NAMALWA (cell line): ENCODE measurements around the gene GNGT2.

ENCODE experiments used
- DNase-seq: peaks from one replicate; pipeline ENCODE4 v3.0.0-alpha.2; 2015; ENCODE audit warnings: low spot score

GNGT2 gene

GRCh38 chr17:49210158-49211029 lies at the start of gene GNGT2, which contains the start of gene ABI3:
TSS of gene GNGT2 (minus strand) at chr17:49210574. CDS start at chr17:49207422, 3,152 bp downstream.
TSS of gene ABI3 (plus strand) at chr17:49210707. CDS start at chr17:49210725, 18 bp downstream.
- DNase-seq: peak; percentile 96

- DNase-seq: no peak
Measured at GRCh38 chr17:49259663-49260010, 49.3 kb upstream of the GNGT2 start.

GRCh38 chr17:49258394-49258793 lies 48.0 kb upstream of the GNGT2 start:
- no peak for DNase-seq

- no peak for DNase-seq
Measured at GRCh38 chr17:49255125-49255524, 44.8 kb upstream of the GNGT2 start.

DNA sequence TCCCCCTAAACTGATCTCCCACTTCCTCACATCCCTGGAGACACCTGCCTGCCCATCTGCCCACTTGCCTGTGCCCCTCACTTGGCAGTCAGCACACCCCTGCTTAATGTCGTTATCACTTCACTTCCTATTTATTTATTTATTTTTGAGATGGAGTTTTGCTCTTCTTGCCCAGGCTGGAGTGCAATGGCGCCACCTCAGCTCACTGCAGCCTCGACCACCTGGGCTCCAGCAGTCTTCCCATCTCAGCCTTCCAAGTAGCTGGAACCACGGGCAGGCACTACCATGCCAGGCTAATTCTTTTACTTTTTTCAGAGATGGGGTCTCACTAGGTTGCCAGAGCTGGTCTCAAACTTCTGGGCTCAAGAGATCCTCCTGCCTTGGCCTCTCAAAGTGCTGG lies 43.7 kb upstream of the GNGT2 start:
- DNase-seq: no peak

- peak; percentile 23 for DNase-seq
Measured at GRCh38 chr17:49252148-49252695, 41.8 kb upstream of the GNGT2 start.

- no peak for DNase-seq
Measured at GRCh38 chr17:49249890-49250522, 39.6 kb upstream of the GNGT2 start.

DNA sequence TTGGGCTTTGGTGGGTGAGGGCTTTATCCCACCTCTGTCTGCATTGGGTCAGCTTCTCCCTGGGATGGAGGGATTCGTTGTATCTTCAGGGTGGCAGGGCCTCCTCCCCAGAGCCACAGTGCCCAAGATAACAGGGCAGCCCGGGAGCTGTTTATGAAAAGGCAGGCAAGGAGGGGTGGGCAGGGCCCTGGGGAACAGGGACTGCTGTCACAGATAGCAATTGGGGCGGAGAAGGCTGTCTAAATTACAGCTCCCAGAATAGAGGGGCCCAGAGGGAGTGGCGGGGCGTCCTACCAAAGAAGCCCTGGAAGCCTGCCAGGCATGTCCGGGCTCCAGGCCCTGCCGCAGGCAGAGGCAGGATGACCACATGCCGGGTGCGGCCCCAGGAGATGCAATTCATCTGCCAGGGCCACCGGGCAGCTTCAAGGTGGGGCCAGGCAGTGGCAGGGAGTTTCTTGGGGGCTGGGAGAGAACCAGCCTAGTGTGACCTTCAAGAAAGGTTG lies 39.0 kb upstream of the GNGT2 start:
- no peak for DNase-seq

- DNase-seq: no peak
Measured at GRCh38 chr17:49247944-49248343, 37.6 kb upstream of the GNGT2 start.

DNA sequence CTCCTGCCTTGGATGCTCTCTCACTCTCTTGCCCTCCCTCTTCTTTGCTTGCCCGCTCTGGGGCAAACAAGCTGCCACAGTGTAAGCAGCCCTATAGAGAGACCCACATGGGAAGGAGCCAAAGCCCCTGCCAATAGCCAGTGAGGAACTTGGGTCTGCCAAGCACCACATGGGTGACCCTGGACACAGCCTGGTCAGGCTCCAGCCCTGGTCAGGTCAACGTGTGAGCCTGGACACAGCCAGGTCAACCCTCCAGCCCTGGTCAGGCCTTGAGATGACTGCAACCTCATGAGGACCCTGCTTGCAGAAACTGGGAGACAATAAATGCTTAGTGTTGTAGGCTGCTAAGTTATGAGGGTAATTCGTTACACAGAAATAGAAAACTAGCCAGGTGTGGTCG lies 34.5 kb upstream of the GNGT2 start:
- no peak for DNase-seq

DNA sequence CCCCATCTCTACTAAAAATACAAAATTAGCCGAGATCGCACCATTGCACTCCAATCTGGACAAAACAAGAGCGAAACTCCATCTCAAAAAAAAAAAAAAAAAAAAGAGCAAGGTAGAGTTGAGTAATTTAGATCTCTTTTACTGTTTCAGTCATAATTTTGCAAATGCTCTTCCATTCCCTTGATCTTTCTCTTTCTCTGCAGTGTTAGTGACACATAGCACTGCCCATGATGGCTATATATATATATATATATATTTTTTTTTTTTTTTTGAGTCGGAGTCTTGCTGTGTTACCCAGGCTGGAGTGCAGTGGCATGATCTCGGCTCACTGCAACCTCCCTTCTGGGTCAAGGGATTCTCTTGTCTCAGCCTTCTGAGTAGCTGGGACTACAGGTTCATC lies 32.4 kb upstream of the GNGT2 start:
- no peak for DNase-seq

- DNase-seq: no peak
Measured at GRCh38 chr17:49241692-49242397, 31.5 kb upstream of the GNGT2 start.

GRCh38 chr17:49241040-49241439 lies 30.7 kb upstream of the GNGT2 start:
- DNase-seq: no peak

GRCh38 chr17:49240619-49241018 lies 30.2 kb upstream of the GNGT2 start:
- DNase-seq: no peak

- no peak for DNase-seq
Measured at GRCh38 chr17:49239963-49240362, 29.6 kb upstream of the GNGT2 start.

DNA sequence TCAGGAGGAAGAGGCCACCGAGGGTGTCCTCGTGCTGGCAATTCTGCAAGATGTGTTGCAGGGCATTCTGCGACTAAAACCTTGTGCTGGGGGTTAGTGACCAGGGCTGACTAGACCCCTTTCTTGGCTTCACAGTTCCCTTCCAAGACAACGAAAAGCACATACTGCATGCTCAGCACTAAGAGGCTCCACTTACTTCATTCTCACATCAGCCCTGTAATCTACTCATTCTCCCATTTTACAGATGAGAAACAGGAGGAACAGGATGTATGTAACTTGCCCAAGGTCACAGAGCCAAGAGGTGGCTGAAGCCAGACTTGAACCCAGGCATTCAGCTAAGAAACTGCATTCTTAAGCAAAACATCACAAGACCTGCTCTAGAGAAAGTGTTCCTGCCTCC lies 25.5 kb upstream of the GNGT2 start:
- DNase-seq: no peak

GRCh38 chr17:49234509-49235080 lies 24.2 kb upstream of the GNGT2 start:
- DNase-seq: no peak

DNA sequence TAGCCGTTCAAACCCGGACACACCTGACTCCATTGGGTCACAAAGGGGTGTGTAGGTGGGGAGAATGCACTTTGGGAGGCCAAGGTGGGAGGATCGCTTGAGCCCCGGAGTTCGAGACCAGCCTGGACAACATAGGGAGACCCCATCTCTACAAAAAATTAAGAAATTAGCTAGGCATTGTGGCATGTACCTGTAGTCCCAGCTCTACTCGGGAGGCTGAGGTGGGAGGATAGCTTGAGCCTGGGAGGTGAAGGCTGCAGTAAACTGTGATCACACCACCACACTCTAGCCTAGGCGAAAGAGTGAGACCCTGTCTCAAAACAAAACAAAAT lies 21.2 kb upstream of the GNGT2 start:
- DNase-seq: no peak

GRCh38 chr17:49230636-49231562 lies 20.5 kb upstream of the GNGT2 start, which contains the start of gene PHOSPHO1:
TSS of gene PHOSPHO1 (minus strand) at chr17:49230787. CDS start at chr17:49226691, 4,096 bp downstream.
- peak; percentile 89 for DNase-seq

DNA sequence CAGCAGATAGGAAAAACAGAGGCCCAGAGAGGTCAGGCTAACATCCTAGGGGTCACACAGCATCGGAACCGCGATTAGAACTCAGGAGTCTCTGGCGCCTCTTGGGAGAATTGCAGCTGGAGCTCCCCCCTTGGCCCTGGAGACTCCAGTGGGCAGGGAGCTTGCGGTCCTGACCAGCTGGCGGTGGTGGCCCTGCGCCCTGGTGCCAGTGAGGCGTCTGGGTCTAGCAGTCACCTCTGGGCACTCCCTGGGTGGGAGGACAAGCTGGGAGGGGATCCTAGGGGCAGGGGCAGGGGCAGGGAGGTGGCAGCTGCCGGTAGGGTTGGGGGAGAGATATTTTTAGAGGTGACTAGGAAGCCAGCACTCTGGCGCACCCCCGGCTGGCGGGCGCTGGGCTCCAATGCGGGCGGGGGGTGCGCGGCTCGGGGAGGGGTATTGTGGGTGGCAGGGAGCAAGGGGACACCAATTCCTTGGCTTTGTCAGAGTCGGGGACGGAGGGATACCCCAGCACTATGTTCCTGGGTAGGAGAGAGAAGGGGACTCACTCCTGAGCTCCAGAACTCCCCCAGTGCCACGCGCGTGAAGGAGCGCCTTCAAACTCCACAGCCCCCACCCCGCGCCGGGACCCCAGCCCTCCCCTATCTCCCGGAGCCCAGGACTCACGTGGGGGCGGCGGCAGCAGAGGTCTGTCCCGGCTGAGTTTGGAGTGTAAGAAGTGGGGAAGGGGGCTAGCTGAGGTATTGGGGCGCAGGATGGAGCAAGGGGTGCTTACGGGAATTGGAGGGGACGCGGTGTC lies 19.6 kb upstream of the GNGT2 start:
- DNase-seq: no peak
